ENCODE data around the gene SMPD3.

DNA sequence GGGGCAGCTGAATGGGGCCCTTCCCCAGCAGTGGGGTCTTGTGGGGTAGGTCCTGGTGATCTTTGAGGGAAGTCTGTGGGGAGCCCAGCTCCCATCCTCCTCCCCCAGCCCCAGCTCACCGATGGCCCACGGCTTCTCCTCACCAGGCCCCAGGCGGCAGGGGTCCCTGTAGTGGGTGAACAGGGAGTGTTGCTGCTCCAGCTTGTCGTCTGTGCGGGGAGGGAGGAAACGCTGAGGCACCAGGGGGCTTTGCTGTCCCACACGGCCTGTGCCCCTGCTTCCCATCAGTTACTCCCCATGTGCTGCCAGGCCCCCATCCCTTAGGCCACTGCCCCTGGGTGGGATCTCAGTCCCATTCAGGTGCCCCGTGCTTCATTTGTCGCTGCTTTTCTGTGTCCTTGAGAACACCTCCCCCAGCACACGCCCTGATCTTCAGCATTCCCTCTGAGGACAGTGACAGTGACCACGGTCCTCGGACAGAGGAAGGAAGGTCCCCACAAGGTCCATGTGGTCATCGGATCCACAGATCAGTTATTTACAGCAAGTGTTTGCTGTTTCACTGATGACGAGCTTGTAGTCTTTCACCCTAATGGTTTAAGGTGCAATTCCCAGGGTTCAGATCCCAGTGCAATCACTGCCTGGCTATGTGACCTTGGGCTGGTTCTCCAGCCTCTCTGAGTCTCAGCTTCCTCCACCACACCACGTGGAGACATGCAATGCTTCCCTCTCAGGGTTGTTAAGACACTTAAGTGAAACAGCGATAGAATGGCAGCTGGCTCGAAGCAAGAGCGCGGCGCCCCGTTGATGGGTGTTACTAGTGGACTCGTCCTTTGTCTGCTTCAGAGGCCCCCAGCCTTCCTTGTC lies 84.4 kb downstream of the SMPD3 start:
- TF ChIP-seq CTCF (IDR thresholded peaks at IDR 0.05) (no peak), POLR2A (IDR thresholded peaks at IDR 0.05) (no peak)
